ENCODE measurements around the gene TMC1. TPM values are rescaled to one million over a fixed set of nuclear protein-coding genes. Genes with fewer than 3 reads are reported as not detected.
A peak's percentile ranks its signal among the peaks of the same experiment; 100 is the strongest.

The TMC1 gene
- total RNA-seq, 1 donor from 2014 or later: not detected

DNA sequence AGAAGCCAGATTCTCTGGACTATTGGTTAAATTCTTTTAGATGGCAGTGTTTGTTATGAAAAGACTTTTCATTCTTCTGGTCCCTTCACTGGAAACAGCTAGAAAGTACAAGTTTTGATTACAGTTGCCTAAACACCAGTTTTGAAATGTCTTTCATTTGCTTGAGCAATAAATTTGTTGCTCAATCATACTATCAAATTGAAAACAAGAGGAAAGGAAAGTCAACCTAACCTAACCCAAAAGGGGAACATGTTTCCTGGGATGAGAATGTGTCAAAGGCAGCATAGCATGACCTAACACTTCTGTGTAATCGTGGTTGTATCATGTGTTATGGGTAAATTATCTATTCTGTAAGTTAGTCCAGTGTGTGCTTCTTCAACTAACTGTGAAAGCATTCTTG is 213.2 kb downstream of the TMC1 start:
- intact Hi-C loops (cut with DNase I): no loop called here
- DNase-seq: no peak

GRCh38 chr9:72743836-72744235 is 222.4 kb downstream of the TMC1 start:
- Histone ChIP-seq H3K27me3 (no peaks in the 10 kb centered on the region), H3K4me3 (no peak overlapping the region), H3K36me3 (no peaks in the 10 kb centered on the region), H3K27ac (no peak overlapping the region), H3K4me1 (no peaks in the 10 kb centered on the region), H3K9me3 (no peaks in the 10 kb centered on the region)
- DNase-seq (no peak), ATAC-seq (no peak)
- intact Hi-C loops (cut with DNase I): no loop called here
- TF ChIP-seq, protein P1, sequence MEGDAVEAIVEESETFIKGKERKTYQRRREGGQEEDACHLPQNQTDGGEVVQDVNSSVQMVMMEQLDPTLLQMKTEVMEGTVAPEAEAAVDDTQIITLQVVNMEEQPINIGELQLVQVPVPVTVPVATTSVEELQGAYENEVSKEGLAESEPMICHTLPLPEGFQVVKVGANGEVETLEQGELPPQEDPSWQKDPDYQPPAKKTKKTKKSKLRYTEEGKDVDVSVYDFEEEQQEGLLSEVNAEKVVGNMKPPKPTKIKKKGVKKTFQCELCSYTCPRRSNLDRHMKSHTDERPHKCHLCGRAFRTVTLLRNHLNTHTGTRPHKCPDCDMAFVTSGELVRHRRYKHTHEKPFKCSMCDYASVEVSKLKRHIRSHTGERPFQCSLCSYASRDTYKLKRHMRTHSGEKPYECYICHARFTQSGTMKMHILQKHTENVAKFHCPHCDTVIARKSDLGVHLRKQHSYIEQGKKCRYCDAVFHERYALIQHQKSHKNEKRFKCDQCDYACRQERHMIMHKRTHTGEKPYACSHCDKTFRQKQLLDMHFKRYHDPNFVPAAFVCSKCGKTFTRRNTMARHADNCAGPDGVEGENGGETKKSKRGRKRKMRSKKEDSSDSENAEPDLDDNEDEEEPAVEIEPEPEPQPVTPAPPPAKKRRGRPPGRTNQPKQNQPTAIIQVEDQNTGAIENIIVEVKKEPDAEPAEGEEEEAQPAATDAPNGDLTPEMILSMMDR (IDR thresholded peaks at IDR 0.05): no peak

More for the DNA sequence above, 213.2 kb downstream of the TMC1 start:
- no peak overlapping the region for H3K4me3 ChIP-seq
- no peaks in the 10 kb centered on the region for H3K9me3 ChIP-seq
- no peaks in the 10 kb centered on the region for H3K27me3 ChIP-seq
- no peak overlapping the region for H3K27ac ChIP-seq
- TF ChIP-seq, protein P1 (IDR thresholded peaks at IDR 0.05): no peak
- no peaks in the 10 kb centered on the region for H3K36me3 ChIP-seq
- H3K4me1 ChIP-seq: no peaks in the 10 kb centered on the region
- ATAC-seq: peak; percentile 85

GRCh38 chr9:72749276-72749675 is 227.9 kb downstream of the TMC1 start:
- intact Hi-C loops (cut with DNase I): no loop called here
- no peaks in the 10 kb centered on the region for H3K36me3 ChIP-seq
- ATAC-seq (no peak), DNase-seq (no peak)
- TF ChIP-seq, protein P1 (IDR thresholded peaks at IDR 0.05): no peak
- no peaks in the 10 kb centered on the region for H3K4me1 ChIP-seq
- H3K4me3 ChIP-seq: no peak overlapping the region
- no peaks in the 10 kb centered on the region for H3K9me3 ChIP-seq
- no peak overlapping the region for H3K27ac ChIP-seq
- H3K27me3 ChIP-seq: no peaks in the 10 kb centered on the region

GRCh38 chr9:72751541-72751940 is 230.1 kb downstream of the TMC1 start:
- H3K9me3 ChIP-seq: no peaks in the 10 kb centered on the region
- no peaks in the 10 kb centered on the region for H3K36me3 ChIP-seq
- intact Hi-C loops (cut with DNase I): no loop called here
- TF ChIP-seq, protein P1 (IDR thresholded peaks at IDR 0.05): no peak
- no peak overlapping the region for H3K4me3 ChIP-seq
- no peak for DNase-seq
- ATAC-seq: no peak
- H3K27ac ChIP-seq: no peak overlapping the region
- H3K27me3 ChIP-seq: no peaks in the 10 kb centered on the region
- H3K4me1 ChIP-seq: no peaks in the 10 kb centered on the region

DNA sequence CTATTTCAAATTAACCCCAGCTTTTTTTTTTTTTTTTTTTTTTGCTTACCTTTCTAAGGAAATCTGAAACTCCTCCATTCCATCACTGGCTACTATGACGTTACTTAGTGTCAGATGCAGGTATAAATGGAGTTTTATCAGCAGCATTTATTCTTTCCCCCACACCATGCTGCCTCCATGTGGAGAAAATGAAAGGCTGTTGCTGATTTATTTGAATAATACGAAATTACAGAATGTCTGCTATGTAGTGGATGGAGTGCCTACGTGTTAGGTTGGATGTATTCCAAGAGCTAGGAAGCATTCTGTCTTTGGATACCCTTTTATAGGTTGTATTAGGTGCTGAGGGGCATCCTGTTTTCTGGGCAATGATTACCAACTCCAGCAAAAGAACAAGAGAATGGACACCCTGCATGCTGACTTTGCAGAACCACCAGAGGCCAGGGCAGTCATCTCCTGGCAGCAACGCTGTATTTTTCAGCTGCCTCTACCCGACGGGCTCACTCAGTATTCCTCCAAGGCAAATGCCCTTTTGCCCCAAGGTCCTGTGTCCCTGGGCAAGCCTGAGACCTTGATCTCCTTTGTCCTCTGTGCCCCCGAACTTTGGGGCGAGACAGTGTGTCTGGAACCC is 232.0 kb downstream of the TMC1 start:
- intact Hi-C loops (cut with DNase I): no loop called here
- H3K27ac ChIP-seq: no peak overlapping the region

More for the DNA sequence above, 232.0 kb downstream of the TMC1 start:
- no peak for DNase-seq
- ATAC-seq: peak; percentile 54
- Histone ChIP-seq H3K4me3 (no peak overlapping the region), H3K9me3 (no peaks in the 10 kb centered on the region), H3K4me1 (no peaks in the 10 kb centered on the region), H3K36me3 (no peaks in the 10 kb centered on the region), H3K27me3 (no peaks in the 10 kb centered on the region)
- TF ChIP-seq, protein P1 (IDR thresholded peaks at IDR 0.05): no peak
